ENCODE measurements around the gene GUCA1A. TPM values are rescaled to one million over a fixed set of nuclear protein-coding genes. Genes with fewer than 3 reads are reported as not detected.

GUCA1A gene
- total RNA-seq, 1 experiment from 2014 or later, result 17.2 TPM

DNA sequence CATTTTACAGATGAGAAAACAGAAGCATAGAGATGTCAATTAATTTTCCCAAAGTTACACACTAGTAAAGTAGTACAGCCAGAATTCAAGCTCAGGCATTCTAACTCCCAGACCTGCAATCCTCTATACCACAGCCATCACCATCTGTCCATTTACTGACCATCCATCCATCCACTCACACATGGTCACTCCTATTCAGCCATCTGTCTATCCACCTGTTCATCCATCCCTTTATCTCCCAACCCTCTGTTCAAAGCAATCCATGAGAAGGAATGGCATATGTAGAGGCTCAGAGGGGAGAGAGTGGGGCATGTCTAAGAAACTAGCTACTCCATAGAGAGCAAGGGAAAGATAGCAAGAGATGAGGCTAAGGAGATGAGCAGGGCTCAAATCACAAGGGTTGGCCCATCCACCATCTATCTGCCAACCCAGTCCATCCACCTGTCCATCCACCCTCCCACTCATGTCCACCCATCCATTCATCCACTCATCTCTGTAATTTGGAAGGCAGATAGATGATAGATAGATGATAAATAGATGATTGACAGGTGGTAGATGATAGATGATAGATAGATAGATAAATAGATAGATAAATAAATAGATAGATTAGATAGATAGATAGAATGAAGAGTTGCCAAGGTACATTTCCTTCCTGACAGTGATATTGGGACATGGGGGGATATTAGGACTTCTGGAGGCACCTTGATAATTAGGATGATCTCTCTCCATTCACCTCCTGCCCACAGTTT, 18.5 kb upstream of the GUCA1A start:
- no peaks in the 10 kb centered on the region for H3K79me2 ChIP-seq (ENCODE audit: insufficient read depth, low read length)
- Mint-ChIP-seq H3K27ac (no peak overlapping the region), H3K4me3 (no peak overlapping the region), H3K36me3 (ENCODE audit: insufficient read depth in 1 of 3, low read depth in 3 of 3) (peaks cover 0 to 1% (median 0%) of the 10 kb centered on the region in 3 experiments; a peak in 2 of 7 replicates), H3K4me1 (peaks cover 17 to 31% of the 10 kb centered on the region in 2 experiments), H3K27me3 (ENCODE audit: low read depth) (peaks cover 20% of the 10 kb centered on the region), H3K9me3 (no peaks in the 10 kb centered on the region)
- no peak overlapping the region for H2BK12ac ChIP-seq (ENCODE audit: insufficient read length, low read depth, low read length)
- H2AFZ ChIP-seq (ENCODE audit: low read length), result no peak overlapping the region
- H3K56ac ChIP-seq (ENCODE audit: insufficient read length, low read depth, low read length), result no peak overlapping the region
- no peak overlapping the region for H4K5ac ChIP-seq (ENCODE audit: insufficient read length, low read depth, low read length)
- no peak overlapping the region for H4K91ac ChIP-seq (ENCODE audit: insufficient read length, low read depth, low read length)
- no peak overlapping the region for H3K14ac ChIP-seq (ENCODE audit: insufficient read depth, low read length)
- no peak overlapping the region for H3K4ac ChIP-seq (ENCODE audit: low read depth, low read length)
- no peak overlapping the region for H2BK20ac ChIP-seq (ENCODE audit: low read depth, low read length, poor library complexity, severe bottlenecking)
- H2BK120ac ChIP-seq (ENCODE audit: low read depth, low read length, poor library complexity, severe bottlenecking), result no peak overlapping the region
- no peaks in the 10 kb centered on the region for H3K9me3 ChIP-seq (ENCODE audit: control insufficient read depth, low read depth, low read length)
- TF ChIP-seq, protein P1, sequence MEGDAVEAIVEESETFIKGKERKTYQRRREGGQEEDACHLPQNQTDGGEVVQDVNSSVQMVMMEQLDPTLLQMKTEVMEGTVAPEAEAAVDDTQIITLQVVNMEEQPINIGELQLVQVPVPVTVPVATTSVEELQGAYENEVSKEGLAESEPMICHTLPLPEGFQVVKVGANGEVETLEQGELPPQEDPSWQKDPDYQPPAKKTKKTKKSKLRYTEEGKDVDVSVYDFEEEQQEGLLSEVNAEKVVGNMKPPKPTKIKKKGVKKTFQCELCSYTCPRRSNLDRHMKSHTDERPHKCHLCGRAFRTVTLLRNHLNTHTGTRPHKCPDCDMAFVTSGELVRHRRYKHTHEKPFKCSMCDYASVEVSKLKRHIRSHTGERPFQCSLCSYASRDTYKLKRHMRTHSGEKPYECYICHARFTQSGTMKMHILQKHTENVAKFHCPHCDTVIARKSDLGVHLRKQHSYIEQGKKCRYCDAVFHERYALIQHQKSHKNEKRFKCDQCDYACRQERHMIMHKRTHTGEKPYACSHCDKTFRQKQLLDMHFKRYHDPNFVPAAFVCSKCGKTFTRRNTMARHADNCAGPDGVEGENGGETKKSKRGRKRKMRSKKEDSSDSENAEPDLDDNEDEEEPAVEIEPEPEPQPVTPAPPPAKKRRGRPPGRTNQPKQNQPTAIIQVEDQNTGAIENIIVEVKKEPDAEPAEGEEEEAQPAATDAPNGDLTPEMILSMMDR (conservative IDR thresholded peaks at IDR 0.05), result no peak
- no peak overlapping the region for H2AK5ac ChIP-seq (ENCODE audit: insufficient read length, low read length)
- no peak overlapping the region for H3K23ac ChIP-seq (ENCODE audit: insufficient read length, low read depth, low read length)
- no peaks in the 10 kb centered on the region; the same call in 1 of the 2 replicates for H3K4me1 ChIP-seq (ENCODE audit: insufficient read depth, low read length)
- no peak overlapping the region for H2BK5ac ChIP-seq (ENCODE audit: insufficient read length, low read length)
- H3K9ac ChIP-seq (ENCODE audit: extremely low read depth, insufficient read length, low read length), result no peak overlapping the region
- H3K18ac ChIP-seq (ENCODE audit: insufficient read length, low read depth, low read length), result no peak overlapping the region
- H3K27ac ChIP-seq (ENCODE audit: insufficient read length, low read depth, low read length), result no peak overlapping the region
- no peak overlapping the region for H4K8ac ChIP-seq (replicated peaks; ENCODE audit: insufficient read length, low read depth, low read length)
- H4K20me1 ChIP-seq (ENCODE audit: control insufficient read depth, insufficient read depth, insufficient read length), result no peaks in the 10 kb centered on the region
- no peak overlapping the region for H3K4me2 ChIP-seq (ENCODE audit: insufficient read depth, insufficient read length, low read length)
- no peak for DNase-seq
- no peak overlapping the region for H2BK15ac ChIP-seq (ENCODE audit: low read depth, low read length)
- no peaks in the 10 kb centered on the region for H3K79me1 ChIP-seq (ENCODE audit: insufficient read depth, low read depth, low read length, poor library complexity, severe bottlenecking)
- no peaks in the 10 kb centered on the region for H3K23me2 ChIP-seq (ENCODE audit: insufficient read length, low read depth, low read length, poor library complexity, severe bottlenecking)
- no peak overlapping the region for H3T11ph ChIP-seq (ENCODE audit: low read length)
- no peaks in the 10 kb centered on the region; the same call in 1 of the 2 replicates for H3K27me3 ChIP-seq (ENCODE audit: insufficient read depth, low read length)
